ENCODE measurements around the gene CYRIA. TPM values are rescaled to one million over a fixed set of nuclear protein-coding genes. Genes with fewer than 3 reads are reported as not detected.

The CYRIA gene
- polyA plus RNA-seq, 1 of the 3 experiments (the other 2 are of a cell fraction): 0.13 TPM

GRCh38 chr2:16623564-16624435 lies 41.8 kb downstream of the CYRIA start:
- no peaks in the 10 kb centered on the region for H3K79me2 ChIP-seq (ENCODE audit: insufficient read depth)
- no peak overlapping the region for H3K27ac ChIP-seq (ENCODE audit: low read depth in 2 of 2, low read length in 1 of 2)
- H3K36me3 ChIP-seq (replicated peaks in 1 of 2; ENCODE audit: control insufficient read depth in 1 of 2, insufficient read depth in 2 of 2, low read length in 1 of 2): no peaks in the 10 kb centered on the region
- H3K4me1 ChIP-seq (ENCODE audit: control insufficient read depth in 1 of 2, insufficient read depth in 2 of 2, low read depth in 1 of 2, low read length in 1 of 2): peaks cover 0 to 7% of the 10 kb centered on the region in 2 experiments; a peak in 2 of 4 replicates
- H3K9me2 ChIP-seq: no peaks in the 10 kb centered on the region
- DNase-seq: no peak
- H3K4me2 ChIP-seq: no peak overlapping the region
- H3K27me3 ChIP-seq (ENCODE audit: insufficient read depth): no peaks in the 10 kb centered on the region
- no peak overlapping the region for H2AFZ ChIP-seq (ENCODE audit: low read depth)
- H3F3A ChIP-seq (replicated peaks; ENCODE audit: insufficient read depth): no peaks in the 10 kb centered on the region
- no peaks in the 10 kb centered on the region for H4K20me1 ChIP-seq (ENCODE audit: insufficient read depth)
- 38% methylated on average over 5 of the region's 5 CpGs for whole genome bisulfite sequencing (ENCODE audit: low lambda C conversion rate)
- TF ChIP-seq GABPA (IDR thresholded peaks at IDR 0.05; ENCODE audit: low read depth) (no peak), TAF1 (IDR thresholded peaks at IDR 0.05; ENCODE audit: borderline replicate concordance, low read depth, low read length) (no peak), MEF2A (IDR thresholded peaks at IDR 0.05; ENCODE audit: borderline replicate concordance, low read depth) (no peak), USF2 (IDR thresholded peaks at IDR 0.05; ENCODE audit: borderline replicate concordance, low read depth, low read length) (no peak), RAD21 (IDR thresholded peaks at IDR 0.05; ENCODE audit: low read length) (no peak), IRF3 (IDR thresholded peaks at IDR 0.05; ENCODE audit: low read depth, low read length) (no peak), RCOR1 (IDR thresholded peaks at IDR 0.05; ENCODE audit: low read length) (no peak), NRF1 (IDR thresholded peaks at IDR 0.05; ENCODE audit: low read depth, low read length) (no peak), CTCF (IDR thresholded peaks at IDR 0.05) (no peak), NFIC (IDR thresholded peaks at IDR 0.05; ENCODE audit: borderline replicate concordance) (no peak), POLR2AphosphoS5 (IDR thresholded peaks at IDR 0.05; ENCODE audit: low read depth, low read length) (no peak), USF1 (IDR thresholded peaks at IDR 0.05; ENCODE audit: borderline replicate concordance, low read depth) (no peak), ELF1 (IDR thresholded peaks at IDR 0.05) (no peak)
- CTCF ChIA-PET: interaction anchor here (1.0 to 17.2 kb wide), 8 partner anchors 8 to 684 kb away, joined by 3 to 298 read pairs (median 10); partner anchors contain the start of gene MYCN
- H3K9ac ChIP-seq: no peak overlapping the region
- no peak overlapping the region for H3K4me3 ChIP-seq (ENCODE audit: low read depth in 2 of 2, low read length in 1 of 2)
- H3K9me3 ChIP-seq: no peaks in the 10 kb centered on the region
- POLR2A ChIA-PET: interaction anchor here (0.6 kb wide), 1 partner anchor 1016 kb away, joined by 3 read pairs; no protein-coding TSS in a partner anchor
